HG03571 (cell line): ENCODE results near the gene COQ10B.
A peak's percentile ranks its signal among the peaks of the same experiment; 100 is the strongest.
"Not testable (repeated sequence)": the region's sequence is repeated elsewhere in the genome, so short reads cannot be mapped to it uniquely, and the experiment has no call there.

ENCODE experiments used
- ATAC-seq: cut with Tn5 transposase; IDR thresholded peaks from one replicate; pipeline ENCODE4 v1.9.1; 2021; ENCODE audit not compliant: unreplicated experiment

The COQ10B gene

DNA sequence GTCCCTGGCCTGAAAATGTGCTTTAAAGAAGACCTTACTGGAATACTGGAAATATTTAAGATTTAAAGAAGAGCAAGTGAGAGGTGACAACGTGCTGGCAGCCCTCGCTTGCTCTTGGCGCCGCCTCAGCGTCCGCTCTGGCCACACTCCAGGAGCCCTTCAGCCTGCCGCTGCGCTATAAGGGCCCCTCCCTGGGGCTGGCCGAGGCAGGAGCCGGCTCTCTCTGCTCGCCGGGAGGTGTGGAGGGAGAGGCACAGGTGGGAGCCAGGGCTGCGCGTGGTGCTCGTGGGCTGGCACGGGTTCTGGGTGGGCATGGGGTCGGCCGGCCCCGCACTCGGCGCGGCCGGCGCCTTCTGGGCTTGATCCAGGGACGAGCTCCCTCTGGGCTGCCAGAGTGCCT, 2.9 kb upstream of the COQ10B start:
- ATAC-seq: no peak

DNA sequence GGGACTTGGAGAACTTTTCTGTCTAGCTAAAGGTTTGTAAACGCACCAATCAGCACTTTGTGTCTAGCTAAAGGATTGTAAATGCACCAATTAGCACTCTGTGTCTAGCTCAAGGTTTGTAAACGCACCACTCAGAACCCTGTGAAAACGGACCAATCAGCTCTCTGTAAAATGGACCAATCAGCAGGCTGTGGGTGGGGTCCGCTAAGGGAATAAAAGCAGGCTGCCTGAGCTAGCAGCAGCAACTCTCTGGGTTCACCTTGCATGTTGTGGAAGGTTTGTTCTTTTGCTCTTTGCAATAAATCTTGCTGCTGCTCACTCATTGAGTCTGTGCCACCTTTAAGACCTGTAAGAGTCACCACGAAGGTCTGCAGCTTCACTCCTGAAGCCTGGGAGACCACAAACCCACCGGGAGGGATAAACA, 2.4 kb upstream of the COQ10B start:
- ATAC-seq: not testable (repeated sequence)

GRCh38 chr2:197452754-197453122, 614 bp upstream of the COQ10B start:
- no peak for ATAC-seq

GRCh38 chr2:197453914-197454398, 604 bp downstream of the COQ10B start:
- ATAC-seq: peak; percentile 20

GRCh38 chr2:197454923-197455322, 1.6 kb downstream of the COQ10B start:
- no peak for ATAC-seq

- ATAC-seq: no peak
These were observed 2.1 kb downstream of the COQ10B start for GRCh38 chr2:197455428-197455827.

DNA sequence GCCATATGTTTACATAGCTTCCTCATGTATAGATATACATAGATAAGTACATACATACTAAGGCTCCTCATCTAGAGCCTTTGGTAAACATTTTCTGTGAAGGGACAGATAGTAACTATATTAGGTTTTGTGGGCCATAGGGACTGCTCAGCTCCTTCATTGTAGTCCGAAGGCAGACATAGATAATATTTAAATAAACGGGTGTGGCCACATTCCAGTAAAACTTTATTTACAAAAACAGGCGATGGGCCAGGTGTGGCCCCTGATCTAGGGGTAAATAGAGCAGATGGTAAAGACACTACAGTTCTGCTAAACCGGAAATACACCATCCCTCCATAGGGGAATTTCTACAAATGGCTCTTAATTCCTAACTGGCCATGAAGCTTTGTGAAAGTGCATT, 7.3 kb downstream of the COQ10B start:
- no peak for ATAC-seq

- ATAC-seq: no peak
These were observed 7.7 kb downstream of the COQ10B start for GRCh38 chr2:197461057-197461456.

DNA sequence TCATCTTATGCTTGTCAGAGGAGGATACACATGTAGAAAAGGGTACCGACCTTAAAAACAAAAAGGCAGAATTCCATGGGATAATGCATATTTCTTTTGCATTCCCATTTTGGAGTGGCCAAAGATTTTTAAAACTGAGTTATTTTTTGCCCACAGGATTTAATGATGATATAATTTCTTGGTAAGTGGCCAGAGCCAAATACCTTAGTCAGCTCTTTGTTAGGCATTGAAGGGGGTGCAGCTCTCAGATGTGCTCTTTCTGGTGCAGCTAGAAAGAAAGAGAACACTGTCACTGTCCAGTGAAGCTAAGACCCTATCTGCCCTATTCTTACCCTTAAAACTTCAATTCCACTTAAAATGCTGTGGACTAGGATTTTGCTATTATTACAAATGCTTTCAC, 10.8 kb downstream of the COQ10B start:
- no peak for ATAC-seq

- ATAC-seq: no peak
These were observed 18.8 kb downstream of the COQ10B start for GRCh38 chr2:197472166-197472565.

DNA sequence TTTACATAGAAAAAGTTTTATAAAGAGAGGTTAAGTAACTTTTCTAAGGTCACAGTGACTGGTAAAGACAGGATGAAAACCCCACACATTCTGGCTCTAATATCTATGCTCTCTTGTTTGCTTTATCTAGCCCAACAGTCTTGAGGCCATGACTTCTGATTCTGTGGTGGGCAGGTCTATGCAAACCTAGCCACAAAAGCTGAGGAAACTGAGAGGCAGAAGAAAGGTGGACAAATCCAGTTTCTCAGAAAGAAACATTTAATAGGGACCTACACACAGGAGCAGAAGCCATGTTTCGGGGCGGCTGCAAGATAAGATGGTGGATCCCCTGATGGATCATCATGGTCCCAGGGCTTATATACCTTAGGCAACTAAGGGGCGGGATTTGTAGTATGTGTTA, 24.4 kb downstream of the COQ10B start:
- no peak for ATAC-seq

DNA sequence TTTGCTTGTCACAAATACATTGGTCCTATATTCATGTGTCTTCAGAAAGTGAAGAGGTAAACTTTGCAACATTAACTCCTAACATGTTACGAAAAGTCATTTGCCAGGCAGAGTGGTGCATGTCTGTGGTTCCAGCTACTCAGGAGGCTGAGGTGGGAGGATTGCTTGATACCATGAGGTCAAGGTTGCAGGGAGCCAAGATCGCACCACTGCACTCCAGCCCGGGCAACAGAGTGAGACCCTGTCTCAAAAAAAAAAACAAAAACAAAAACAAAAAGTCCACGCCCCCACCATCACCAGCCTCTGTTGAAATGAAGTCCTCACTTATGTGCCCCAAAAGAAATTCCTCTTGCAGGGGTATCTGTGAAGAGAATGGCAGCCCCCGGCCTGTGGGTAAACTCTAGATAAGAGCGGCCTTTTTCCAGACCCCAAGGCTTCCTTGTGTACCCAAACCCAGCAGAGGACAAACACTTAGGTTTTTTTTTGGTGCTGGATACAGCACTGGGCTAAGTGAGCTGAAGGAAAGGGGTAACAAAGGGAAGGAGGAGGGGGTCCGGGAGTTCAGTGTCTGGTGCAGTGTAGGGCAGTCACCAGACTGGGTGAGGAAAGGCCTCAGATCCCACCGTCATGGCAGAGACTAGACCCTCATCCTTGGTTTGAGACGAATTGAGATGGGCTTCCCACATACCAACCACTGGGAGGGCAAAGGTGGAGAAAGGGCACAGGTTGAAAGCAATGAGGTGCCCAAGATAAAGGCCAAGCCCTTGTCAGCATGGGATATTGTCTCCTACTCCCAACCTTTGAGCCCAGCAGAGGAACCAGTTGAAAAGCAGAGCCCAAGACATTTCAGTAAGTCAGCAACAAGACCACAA, 27.0 kb downstream of the COQ10B start:
- ATAC-seq: no peak

- ATAC-seq: not testable (repeated sequence)
These were observed 30.9 kb downstream of the COQ10B start for GRCh38 chr2:197484248-197484647.

DNA sequence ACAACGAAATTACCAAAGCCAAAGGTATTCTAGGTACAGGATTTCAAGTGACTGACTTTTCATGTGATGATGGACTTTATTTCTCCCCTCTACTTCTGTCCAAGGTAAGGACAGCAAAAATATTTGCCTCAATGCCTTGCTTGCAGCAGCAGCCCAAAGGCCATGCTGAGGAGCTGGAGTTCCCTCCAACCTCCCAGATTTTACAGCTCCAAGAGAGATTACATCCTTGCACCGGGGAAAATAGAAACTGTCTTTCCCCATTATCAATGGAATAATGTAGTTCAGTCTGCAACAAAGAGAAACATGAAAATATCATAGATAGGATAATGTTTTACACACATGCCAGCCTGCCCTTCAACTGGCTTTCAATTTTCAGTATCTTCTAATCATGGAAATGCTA, 32.8 kb downstream of the COQ10B start:
- no peak for ATAC-seq

DNA sequence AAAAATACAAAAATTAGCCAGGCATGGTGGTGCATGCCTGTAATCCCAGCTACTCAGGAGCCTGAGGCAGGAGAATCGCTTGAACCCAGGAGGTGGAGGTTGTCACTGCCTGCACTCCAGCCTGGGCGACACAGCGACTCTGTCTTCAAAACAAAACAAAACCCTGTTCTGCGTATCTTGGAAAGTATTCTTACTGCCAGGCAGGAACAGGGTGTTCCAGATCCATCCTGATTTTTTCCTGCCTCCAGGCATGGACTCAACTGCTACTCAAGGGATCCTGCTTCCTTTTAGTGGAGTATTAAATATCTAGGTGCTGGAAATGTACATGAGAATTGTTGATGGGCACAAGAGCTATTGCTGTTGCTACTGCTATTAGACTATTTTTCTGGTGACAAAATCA, 34.0 kb downstream of the COQ10B start:
- no peak for ATAC-seq

DNA sequence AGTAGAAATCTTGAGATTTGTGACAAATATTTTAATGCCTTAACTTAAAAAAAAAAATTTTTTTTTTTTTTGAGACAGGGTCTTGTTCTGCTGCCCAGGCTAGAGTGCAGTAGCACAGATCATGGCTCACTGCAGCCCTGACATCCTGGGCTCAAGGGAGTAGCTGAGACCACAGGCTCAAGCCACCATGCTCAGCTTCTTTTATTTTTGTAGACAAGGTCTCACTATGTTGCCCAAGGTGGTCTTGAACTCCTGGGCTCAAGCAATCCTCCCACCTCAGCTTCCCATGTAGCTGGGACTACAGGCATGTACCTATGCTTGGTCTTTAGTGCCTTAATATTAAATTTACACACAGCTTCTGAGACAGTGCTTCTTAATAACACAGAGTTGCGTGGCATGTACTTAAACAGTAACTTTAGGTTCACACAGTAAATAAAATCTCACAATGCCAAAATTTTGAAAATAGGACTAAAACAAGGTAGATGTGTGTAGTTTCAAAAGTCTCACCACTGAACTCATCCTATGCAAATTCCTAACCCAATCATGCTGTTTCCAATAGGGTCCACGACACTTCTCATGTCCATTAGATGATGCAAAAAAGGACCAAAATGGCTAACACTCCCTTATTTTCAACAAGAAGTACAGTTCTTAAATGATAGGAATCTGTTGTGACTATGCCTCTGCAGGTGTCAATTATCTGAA, 42.2 kb downstream of the COQ10B start:
- ATAC-seq: no peak

GRCh38 chr2:197496695-197497094, 43.3 kb downstream of the COQ10B start:
- no peak for ATAC-seq

DNA sequence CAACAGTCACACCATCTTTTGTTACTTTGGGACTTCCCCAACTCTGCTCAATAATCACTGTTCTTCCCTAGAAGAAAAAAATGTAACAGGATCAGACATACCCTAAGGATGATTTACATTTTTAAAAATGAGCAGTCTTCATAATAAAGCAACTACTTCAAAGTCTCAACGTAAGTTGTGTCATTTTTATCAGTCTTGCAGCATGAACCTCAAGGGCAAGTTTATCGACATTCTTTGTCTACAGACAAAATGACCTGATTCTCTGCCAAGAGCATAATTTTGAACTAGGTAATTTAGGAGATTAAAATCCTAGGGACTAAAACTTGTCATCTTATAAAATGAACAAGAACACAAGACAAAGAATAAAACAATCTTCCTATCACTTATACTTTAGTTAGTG, 44.0 kb downstream of the COQ10B start:
- ATAC-seq: no peak

DNA sequence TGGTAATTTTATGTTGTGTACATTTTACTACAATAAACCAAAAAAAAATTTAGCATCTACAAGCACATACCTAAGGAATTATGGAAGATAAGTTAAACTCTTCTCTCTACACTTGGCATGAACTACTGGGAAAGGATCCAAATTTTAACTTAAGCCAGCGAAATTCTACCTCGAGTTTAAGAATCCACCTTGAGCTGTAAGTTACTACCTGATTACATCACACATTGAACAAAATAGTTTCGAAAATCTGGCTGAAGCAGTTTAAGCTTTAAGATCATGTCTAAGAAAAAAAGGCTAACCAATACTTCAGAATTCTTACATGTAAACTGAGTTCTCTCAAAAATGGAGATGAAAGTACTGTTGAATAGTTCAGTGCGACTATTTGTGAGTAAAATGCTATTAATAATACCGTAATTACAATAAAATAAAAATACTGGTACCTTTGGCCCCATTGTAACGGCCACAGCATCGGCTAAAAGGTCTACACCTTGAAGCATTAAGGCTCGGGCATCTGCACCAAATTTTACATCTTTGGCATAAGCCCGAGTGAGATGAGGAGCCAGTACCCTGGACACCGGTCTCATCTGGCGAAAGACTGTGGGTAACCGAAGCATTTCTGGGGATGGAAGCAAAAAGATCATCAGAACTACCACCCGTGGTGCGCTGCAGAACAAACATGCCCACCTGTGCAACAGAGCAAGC, 45.0 kb downstream of the COQ10B start:
- ATAC-seq: no peak

- ATAC-seq: peak; percentile 24
These were observed 45.7 kb downstream of the COQ10B start for GRCh38 chr2:197498937-197499593.
